Measurements from ENCODE around the gene GP9.

GP9 gene

DNA sequence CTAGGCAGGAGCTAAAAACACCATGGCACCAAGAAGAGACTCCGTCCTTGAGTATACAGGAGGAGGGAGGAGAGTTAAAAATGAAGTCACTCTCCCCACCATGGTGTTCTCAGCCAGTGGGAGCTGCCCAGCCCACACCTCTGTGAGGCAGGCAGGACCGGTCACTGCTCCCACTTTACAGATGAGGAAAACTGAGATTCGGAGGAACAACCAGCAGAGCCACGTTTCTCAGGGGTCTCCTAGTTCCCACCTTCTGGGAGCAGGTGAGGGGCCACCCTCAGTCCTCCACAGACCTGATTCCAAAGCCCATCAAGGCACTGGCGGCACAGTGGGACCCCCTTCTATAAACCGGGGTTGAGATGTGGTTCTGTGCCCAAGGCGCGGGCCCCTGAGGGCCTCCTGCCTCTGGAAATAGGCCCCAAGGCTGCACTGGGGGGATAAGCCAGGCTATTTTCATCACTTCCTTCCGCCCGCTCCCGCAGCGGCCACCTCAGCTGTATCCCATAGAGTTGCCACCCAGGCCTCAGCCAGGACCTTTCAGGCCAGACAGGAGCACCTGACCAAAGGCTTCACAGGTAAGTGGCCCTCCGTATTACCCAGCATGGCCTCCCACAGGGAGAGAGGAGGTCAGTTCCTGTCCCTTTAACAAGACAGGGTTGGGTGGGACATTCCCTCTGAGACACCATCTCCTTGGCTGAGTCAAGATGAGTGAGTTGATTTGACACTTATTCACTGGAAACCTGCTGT, at the start of gene GP9:
Gene GP9 (plus strand): TSS at position 504 of the 747 bp plus-strand sequence. CDS start 961 bp downstream, outside the sequence.
- no peak for DNase-seq

DNA sequence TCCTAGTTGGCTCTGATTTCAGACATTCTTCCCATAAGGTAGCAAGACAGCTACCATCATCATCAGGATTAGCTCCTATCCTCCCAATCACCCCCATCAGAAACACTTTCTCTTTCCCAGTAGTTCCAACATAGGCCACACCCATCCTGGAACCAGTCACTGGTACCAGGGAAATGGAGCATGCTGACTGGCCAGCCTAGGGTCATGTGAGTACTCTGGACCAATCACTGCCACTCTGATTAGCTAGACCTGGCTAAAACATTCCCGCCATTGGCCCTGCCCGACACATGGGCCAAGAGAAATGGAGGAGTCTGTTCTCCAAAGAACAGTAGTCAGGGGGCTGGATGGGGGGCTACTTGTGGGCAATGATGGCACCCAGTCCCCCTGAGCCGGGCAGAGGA, 47.1 kb upstream of the GP9 start:
- no peak for DNase-seq

DNA sequence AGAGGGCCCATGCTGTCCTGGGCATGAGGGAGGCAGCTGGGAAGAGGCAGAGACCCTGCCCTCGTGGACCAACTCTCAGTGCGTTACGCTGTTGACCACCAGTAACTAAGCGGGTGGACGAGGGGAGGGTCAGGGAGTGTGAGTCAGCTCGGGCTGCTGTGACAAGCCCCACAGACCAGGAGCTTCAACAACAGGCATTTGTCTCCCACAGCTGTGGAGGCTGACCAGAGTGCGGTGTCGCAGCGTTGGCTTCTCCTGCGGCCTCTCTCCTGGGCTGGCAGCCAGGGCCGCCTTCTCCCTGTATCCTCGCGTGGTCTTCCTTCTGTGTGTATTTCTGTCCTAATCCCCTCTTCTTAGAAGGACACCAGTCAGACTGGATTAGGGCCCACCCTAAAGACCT, 46.4 kb upstream of the GP9 start:
- no peak for DNase-seq

DNA sequence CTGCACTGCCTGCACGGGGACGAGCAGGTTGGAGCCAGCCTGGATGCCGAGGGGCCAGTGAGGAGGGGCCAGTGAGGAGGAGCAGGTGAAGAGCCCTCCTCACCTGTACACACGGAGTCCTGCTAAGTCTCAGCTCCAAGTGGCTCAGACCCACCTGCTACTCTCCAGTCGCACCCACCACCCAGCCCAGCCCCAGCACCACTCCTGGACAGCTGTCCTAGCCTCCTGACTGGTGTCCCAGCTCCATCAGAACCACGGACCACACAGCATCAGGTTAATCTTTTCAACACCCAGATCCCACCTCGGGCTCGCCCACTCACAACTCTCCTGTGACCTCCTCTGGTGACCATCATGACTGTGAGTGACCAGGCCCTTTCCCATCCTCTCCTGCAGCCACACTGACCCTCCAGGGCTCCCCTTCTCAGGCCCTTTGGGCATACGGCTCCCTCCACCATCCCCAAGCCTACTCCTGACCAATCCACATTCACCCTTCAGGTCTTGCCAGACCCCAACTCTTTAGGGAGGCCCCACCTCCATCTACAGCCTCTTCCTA, 45.7 kb upstream of the GP9 start:
- DNase-seq: no peak

DNA sequence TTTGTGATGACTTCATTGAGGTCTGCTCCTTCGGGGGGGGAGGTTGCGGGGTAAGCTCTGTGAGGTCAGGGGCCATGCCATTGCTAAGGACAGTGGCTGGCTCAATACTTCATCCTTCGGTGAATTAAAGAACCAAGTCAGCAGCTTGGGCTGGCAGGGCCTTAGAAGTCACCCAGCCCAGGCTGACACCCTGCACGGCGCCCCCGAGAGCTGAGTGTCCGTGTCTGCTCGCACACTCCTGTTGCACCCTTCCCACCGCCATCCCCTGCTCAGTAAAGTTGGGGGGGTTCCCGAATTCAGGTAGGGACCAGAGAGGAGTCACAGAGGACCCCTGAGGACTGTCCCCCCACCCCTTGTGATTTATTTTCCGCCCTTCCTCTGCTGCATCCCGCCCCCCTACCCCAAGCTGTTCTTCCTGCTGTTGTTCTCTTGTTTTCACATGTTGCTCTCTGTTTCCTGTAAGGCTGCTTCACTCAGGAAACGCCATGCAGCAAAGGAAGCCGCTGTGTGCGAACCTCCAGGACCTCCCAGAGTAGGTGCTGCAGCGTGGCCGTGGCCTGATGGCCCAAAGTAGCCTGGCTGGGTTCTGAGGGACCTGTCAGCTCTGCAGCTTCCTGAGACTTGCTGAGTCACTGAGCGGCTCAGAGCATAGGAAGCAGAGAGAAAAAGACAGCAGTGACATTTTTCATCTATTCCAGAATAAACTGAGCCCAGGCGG, 45.0 kb upstream of the GP9 start:
- no peak for DNase-seq

DNA sequence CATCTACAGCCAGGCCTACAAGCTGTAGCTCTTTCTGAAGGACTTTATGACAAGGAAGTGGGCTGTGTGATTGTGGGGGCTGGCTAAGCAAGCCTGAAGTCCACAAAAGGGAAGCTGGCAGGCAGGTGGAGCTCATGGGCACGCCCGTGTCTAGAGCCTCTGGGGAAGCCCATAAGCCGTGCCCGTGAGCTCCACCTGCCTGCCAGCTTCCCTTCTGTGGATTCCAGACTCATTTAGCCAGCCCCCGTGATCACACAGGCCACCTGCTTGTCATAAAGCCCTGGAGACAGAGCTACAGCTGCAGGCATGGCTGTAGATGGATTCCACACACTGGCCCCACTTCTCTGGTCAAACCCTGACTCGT, 44.2 kb upstream of the GP9 start:
- peak in 3 of 4 experiments; percentile 18 to 24 (median 19) for DNase-seq

DNA sequence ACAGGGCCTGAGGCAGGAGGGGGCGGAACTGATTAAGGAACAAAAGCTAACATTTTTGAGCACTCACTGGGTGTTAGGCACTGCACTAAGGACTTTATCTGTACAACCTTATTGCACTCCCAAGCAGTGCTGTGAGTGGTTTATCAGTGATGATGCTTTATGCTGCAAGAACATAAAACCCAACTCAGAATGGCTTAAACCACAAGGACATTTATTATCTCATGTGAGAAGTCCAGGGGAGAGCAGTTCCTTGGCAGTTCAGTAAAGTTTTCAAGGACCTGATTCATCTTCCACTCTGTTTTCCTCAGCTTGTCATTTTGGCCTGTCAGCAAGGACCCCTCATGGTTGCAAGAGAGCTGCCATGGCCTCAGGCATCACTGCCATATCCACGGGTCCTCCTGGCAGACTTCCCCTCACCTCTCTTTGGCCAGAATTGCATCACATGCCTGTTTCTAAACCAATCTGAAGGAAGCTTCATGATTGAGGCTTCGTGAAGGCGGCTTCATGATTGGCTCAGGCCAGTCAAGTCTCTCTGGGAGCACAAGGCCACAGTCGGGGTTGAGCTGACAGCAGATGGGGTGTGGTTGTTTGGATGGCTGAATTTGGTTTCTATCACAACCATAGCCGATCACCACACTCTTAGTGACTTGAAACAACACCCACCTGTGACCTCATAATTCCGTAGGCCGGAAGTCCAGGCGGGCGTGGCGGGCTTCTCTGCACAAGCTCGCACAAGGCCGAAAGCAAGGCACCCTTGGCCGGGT, 43.7 kb upstream of the GP9 start:
- DNase-seq: no peak

DNA sequence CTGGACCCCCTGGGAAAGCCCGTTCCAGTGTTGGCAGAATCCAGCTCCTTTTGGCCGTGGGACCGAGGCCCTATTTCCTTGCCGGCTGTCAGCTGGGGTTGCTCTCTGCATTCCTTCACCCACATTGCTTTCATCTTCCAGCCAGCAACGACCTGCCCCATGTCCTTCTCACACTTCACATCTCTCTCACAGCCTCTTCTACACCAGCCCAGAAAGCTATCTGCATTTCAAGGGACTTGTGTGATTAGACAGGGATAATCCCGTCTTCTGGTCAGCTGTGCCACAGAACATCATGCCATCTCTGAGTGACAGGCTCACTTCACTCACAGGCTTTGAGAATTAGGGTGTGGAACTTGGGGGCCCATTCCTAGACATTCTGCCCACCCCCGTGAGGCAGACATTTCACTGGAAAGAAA, 43.1 kb upstream of the GP9 start:
- DNase-seq: no peak

DNA sequence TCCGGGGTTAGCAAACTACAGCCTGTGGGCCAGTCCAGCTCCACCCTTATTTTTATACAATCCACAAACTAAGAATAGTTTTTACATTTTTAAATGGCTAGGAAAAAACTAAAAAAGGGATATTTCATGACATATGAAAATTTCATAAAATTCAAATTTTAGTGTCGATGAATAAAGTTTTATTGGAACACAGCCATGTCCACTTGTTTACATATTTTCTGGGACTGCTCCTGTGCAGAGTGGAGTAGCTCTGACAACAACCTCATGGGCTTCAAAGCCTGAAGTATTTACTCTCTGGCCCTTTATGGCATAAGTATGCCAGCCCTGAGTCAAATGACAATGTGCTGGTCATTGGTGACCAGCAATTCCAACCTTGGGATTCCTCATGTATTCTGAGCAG, 42.3 kb upstream of the GP9 start:
- no peak for DNase-seq

DNA sequence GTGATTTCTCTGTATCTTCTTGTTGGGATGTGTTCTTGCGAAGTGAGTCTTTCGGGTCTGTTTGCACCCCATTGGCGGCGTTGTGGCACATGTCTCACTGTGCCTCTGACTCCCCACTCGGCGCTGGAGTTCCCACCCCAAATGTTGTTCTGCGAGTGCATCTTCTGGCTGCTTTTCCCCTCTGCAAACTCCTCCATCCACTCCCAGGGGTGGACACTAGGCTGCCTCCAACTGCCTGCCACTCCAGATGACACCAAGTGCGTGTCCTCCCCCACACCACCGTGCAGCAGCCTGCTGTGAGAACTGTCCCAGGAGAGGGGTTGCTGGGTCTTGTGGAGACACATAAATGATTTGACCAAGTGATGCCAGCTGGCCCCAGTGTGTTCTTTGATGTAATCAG, 41.8 kb upstream of the GP9 start:
- DNase-seq: no peak

DNA sequence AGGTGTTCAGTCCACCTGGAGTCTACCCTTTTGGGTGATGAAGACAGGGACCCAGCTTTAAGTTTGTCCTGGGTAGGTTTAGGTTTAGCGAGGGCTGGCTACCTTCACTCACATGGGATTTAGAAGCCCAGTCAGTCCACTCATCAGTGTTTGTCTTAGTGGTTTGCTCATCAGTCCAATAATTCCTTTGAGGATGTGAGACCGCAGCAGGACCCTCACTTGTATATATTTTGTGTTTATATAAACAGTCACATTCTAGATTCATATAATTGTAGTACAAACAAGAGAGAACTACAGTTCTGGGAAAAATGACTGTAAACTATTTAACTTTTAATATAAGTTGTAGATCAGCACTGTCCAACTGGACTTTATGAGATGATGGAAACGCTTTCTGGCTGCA, 41.3 kb upstream of the GP9 start:
- DNase-seq: no peak

DNA sequence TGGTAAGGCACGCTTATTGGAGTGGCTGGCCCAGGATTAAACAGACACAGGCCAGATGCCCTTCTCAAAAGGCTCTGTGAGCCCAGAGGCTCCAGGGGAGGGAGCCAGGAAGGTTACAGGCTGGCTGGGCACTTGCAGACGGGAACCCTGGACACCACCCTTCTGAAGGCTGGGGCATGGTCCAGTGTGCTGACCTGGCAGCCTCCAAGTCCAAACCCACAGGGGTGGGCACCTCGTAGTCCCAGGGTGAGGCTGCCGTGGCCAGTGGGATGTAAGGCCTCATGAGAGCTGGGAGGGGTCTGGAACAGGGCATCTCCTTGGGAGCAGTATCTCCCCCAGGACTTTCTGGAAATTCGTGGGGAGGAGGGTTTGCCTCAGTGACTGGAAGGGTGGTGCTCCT, 39.9 kb upstream of the GP9 start:
- no peak for DNase-seq

DNA sequence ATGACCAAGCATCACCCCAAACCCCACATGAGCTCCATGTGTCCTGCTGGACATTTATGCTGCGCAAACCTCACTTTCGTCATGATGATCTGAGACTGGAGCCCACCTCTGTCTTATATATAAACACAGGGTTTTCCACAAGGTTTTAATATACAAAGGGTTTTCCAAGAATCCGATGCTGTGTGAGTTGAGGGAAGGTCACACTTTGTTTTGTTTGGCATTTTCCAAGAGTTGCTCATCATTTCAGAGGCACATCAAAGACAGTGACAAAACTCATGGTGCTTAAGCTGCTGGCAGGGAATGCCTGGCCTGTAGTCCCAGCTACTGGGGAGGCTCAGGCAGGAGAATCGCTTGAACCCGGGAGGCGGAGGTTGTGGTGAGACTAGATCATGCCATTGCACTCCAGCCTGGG, 39.4 kb upstream of the GP9 start:
- DNase-seq: no peak

DNA sequence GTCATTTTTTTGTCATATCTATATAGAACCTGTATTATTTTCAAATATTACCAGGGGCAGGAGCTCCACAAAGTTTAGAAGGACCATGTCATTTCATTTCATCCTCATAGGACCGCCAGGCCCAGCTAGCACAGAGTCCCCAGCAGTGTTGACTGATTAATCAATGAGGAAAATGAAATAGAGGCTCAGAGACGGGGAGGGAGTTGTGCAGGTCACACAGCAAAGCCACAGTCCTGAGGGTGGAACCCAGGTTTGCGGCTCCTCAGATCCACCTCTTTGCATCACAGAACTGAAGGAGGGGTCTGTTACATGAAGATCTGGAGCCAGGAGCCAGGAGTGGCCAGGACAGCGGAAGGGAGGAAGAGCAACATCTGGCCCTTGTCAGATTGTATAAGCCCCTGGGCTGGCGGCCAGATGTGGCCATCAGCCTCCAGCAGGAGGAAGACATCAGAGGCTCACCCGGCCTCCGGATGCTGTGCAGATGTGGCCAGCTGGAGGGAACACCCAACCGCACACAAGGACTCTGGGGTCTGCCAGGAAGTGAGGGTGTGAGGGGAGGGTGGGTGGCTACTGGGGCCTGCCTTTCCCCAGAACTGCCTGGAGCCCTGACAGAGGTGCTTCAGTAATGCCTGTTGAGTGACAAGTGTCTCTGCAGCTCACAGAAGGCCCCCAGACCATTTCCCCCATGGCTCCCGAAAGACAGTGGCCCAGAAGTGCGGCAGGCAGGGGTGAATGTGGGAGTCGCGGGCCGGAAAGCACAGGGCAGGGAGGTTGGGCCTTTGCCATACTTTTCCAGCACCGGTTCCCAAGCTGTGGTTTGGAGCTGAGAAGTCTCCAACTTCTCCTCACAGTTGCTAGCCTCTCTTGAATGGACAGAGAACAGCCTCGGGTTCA, 38.2 kb upstream of the GP9 start:
- no peak for DNase-seq

DNA sequence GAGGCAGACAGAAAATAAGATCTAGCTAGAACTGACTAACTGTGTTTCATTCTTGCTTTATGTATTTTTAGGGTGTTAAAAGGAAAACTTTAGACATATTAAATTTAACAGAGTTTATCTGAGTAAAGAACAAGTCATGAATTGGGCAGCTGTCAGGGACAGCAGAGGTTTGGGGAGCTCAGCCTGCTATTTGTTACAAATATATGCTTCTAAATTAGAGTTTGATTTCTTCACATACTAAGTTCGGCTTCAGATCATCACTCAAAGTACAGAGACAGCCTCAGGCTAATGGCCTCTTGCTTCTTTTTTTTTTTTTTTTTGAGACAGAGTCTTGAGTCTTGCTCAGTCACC, 37.6 kb upstream of the GP9 start:
- no peak for DNase-seq

DNA sequence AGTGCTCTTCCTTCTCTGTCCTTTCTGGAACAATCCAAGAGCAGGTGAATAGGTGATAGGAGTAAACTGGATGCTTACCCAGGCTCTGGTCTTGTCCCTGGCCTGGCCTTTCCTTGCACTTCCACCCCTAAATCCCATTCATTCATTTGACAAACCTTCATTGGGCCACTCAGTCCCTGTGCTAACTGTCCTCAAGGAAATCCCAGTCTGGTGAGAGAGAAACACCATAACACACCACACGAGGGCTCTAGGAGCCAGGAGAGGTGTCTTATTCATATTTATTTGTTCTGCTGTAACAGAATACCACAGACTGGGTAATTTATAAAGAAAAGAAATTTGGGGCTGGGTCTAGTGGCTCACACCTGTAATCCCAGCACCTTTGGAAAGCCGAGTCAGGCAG, 36.7 kb upstream of the GP9 start:
- DNase-seq: no peak

DNA sequence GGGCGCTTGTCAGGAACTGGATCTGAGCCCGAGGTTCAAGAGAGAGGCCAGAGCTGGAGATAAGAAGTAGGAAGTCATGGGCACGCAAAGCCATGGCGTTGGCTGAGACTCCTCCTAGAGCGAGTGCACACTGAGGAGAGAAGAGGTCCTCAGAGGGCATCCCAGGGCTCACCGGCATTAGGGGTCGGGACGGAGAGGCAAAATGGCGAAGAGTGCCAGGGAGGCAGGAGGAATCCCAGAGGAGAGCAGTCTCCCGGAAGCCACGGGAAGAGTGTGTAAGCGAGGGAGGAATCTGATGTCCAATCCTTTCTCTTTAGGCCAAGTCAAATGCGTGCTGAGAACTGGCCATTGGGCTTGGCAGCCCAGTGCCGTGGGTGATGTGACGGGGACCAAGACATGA, 35.5 kb upstream of the GP9 start:
- DNase-seq: no peak

DNA sequence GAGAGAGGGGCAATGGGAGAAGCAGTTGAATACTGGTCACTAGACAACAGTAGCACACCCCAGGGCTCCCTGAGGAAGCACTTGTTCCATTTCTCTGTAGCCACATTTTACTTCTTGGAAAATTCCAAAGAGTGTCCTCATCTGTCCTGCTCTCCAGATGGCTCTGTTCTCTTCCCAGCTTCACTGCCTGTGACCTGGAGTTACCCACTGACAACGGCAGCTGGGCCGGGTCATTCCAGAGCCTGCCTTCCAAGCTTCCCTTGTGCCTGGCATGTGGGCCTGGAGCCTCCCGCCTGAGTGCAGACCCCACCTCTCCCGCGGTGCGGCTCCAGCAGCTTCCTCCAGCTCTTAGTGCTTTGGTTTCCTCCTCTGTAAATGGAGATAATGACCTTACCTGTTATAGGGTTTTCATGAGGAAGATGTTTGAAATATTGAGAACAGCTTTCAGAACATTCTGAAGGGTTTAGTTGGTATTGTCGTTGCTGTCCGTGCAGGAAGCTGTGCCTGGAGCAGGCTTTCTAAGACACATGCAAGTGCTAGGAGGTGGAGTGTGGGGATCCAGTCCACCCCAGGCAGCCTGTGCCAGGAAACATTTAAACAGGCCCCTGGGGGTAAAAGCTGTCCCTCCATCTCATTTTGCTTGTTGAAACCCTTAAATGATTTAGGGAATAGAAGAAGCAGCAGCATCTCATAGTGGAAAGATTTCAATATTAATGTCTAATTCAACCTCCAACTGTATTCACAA, 34.7 kb upstream of the GP9 start:
- DNase-seq: no peak

DNA sequence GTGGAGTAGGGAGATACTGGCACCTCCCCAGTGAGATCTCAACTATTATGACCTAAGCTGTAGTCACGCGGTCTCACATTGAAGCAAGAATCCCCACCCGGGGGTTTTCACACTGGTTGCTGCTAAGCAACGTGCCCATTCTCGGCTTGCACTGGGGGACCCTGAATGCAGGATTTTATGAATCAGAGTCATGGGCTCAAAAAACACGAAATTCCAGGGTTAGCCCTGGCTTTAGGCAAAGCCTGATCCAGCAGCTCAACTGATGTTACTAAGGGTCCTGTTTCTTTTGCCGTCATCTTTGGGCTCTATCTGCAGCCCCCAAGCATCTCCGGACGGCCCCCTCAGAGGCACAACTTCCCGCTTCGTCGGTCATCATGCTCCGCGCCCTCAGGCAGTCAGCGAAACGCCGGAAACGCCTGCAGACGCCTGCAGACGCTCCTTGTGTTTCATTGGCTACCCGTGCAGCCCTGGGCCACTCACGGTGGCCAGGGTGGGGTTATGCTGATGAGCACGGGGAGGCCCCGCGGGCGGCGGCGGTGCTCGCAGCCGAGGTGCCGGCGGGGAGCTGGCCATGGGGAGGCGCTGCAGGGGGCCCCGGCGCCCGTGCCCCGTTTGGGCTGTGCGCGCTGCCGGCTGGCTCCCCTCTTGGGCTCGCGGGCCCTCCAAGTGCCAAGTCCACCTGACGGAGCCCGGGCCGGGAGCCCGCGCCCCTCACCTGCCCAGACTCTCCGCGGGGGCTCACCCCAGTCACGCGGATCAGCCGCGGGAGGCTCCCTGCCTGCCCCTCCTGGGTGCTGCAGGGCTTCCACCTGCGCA, 33.6 kb upstream of the GP9 start:
- DNase-seq: peak; percentile 77 to 88 (median 82)

DNA sequence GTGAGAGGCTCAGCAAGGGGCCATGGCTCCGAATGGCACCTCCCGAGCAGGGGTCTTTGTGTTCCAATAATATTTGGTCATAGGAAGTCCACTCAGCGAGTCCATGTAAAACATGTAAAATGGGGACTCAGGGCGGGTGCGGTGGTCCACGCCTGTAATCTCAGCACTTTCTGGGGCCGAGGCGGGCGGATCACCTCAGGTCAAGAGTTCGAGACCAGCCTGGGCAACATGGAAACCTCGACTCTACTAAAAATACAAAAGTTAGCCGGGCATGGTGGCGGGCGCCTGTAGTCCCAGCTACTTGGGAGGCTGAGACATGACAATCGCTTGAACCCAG, 33.1 kb upstream of the GP9 start:
- no peak for DNase-seq

DNA sequence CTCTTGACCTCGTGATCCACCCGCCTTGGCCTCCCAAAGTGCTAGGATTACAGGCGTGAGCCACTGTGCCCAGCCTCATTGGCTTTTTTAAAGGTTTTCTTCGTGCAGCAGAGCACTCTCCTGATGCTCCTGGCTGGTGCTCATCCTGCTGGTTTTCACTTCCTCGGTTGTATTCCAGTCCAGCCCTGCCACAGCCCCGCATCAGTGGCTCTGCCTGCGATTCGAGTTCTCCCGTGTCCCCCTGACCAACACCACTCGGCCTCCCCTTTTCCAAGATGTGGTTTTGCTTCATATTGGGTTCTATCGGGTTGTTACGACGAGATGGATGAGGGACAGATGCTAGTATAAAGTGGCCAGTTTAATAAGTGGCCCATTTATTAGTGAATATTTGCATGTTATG, 31.7 kb upstream of the GP9 start:
- no peak for DNase-seq
